Endothelial cell of umbilical vein (primary cell): ENCODE data around the gene MCM6. TPM values are rescaled to one million over a fixed set of nuclear protein-coding genes. Genes with fewer than 3 reads are reported as not detected.

ENCODE experiments used
- BruUV-seq: library from RNA; stranded (reverse); fragments of 400-500 nt; replicated peaks from 2 replicates; lab custom pipeline; 2021; lab: Mats Ljungman, UMichigan
- CTCF ChIA-PET: fragments of 300-600, 350-600 bp; sonication (Branson Sonifier 250); formaldehyde crosslinking; loops from one replicate; lab custom pipeline; 2021; ENCODE audit warnings: antibody characterized with exemption, inconsistent platforms; lab: Charles Lee
- POLR2A ChIA-PET: fragments of 300-600, 350-600 bp; sonication (Branson Sonifier 250); formaldehyde crosslinking; loops from one replicate; lab custom pipeline; 2021; ENCODE audit warnings: antibody characterized with exemption, inconsistent platforms; lab: Charles Lee
- DNase-seq: peaks from one replicate; pipeline ENCODE4 v3.0.0-alpha.2; 2011; ENCODE audit warnings: low read depth, low spot score
- FAIRE-seq: peaks from 2 replicates; lab custom pipeline; 2011; peaks lifted over from hg19 to GRCh38; lab: Jason Lieb, UNC
- H2AFZ ChIP-seq: 2 replicates; pipeline ENCODE4 v1.6.0; 2012; ENCODE audit warnings: low read depth, low read length, control low read depth, inconsistent platforms
- H3K27ac ChIP-seq: 2 replicates; pipeline ENCODE4 v1.5.1; 2011; ENCODE audit warnings: low read depth, mild to moderate bottlenecking, control low read depth, low read length, moderate library complexity; ENCODE audit not compliant: insufficient read depth
- H3K27me3 ChIP-seq, 2 experiments: 2 replicates each; pipeline versions ENCODE4 v1.6.0 to v1.6.1; 2011; ENCODE audit warnings: low read length in 2 of 2, mixed read lengths in 1 of 2; ENCODE audit not compliant: control insufficient read depth in 2 of 2, insufficient read depth in 2 of 2
- H3K36me3 ChIP-seq, 2 experiments: 2 replicates in 1 of 2; 3 replicates in 1 of 2; pipeline ENCODE4 v1.5.1; 2011; ENCODE audit warnings: low read length in 2 of 2, mild to moderate bottlenecking in 1 of 2, moderate library complexity in 1 of 2; ENCODE audit not compliant: control insufficient read depth in 2 of 2, insufficient read depth in 2 of 2; ENCODE audit errors: extremely low read depth in 1 of 2
- H3K4me1 ChIP-seq: 3 replicates; pipeline ENCODE4 v1.5.1; 2011; ENCODE audit warnings: mild to moderate bottlenecking, low read length; ENCODE audit not compliant: control insufficient read depth, insufficient read depth; ENCODE audit errors: extremely low read depth
- H3K4me2 ChIP-seq: 2 replicates; pipeline ENCODE4 v1.6.1; 2011; ENCODE audit warnings: low read length, control low read depth, mixed read lengths; ENCODE audit not compliant: insufficient read depth
- H3K4me3 ChIP-seq, 3 experiments: fragments of 200-600 bp in 1 of 3; sonication (generic), shearing (Covaris generic) in 1 of 3; replicated peaks in 1 of 3; 2 replicates each; pipeline ENCODE4 v1.5.1; 2011 to 2016; ENCODE audit warnings: control low read depth in 3 of 3, low read length in 3 of 3, mild to moderate bottlenecking in 2 of 3, inconsistent platforms in 1 of 3, low read depth in 1 of 3, moderate library complexity in 1 of 3; ENCODE audit not compliant: insufficient read depth in 1 of 3
- H3K79me2 ChIP-seq: 2 replicates; pipeline ENCODE4 v1.6.0; 2012; ENCODE audit warnings: low read length, inconsistent platforms; ENCODE audit not compliant: control insufficient read depth, insufficient read depth
- H3K9ac ChIP-seq: replicated peaks from 2 replicates; pipeline ENCODE3; 2011; ENCODE audit warnings: low read length, control low read depth; ENCODE audit not compliant: insufficient read depth; ENCODE audit errors: extremely low read depth
- H3K9me1 ChIP-seq: replicated peaks from 3 replicates; pipeline ENCODE4 v1.6.0; 2011; ENCODE audit warnings: mild to moderate bottlenecking, low read length; ENCODE audit not compliant: control insufficient read depth, insufficient read depth; ENCODE audit errors: extremely low read depth
- H3K9me3 ChIP-seq: replicated peaks from 2 replicates; pipeline ENCODE4 v1.5.1; 2012; ENCODE audit warnings: low read length, inconsistent platforms; ENCODE audit not compliant: control insufficient read depth, insufficient read depth
- H4K20me1 ChIP-seq: replicated peaks from 2 replicates; pipeline ENCODE3; 2011; ENCODE audit warnings: mild to moderate bottlenecking, low read length; ENCODE audit not compliant: control insufficient read depth, insufficient read depth; ENCODE audit errors: extremely low read depth
- FOS ChIP-seq: IDR thresholded peaks from 2 replicates; pipeline ENCODE4 v1.6.1; 2011; ENCODE audit warnings: mild to moderate bottlenecking, low read length, moderate library complexity, borderline replicate concordance; ENCODE audit not compliant: insufficient read depth
- JUN ChIP-seq: IDR thresholded peaks from 2 replicates; pipeline ENCODE4 v1.6.1; 2011; ENCODE audit warnings: borderline replicate concordance, low read depth; ENCODE audit not compliant: insufficient read length, insufficient read depth
- MYC ChIP-seq: IDR thresholded peaks from one replicate; pipeline ENCODE4 v1.6.1; 2011; ENCODE audit warnings: mild to moderate bottlenecking, low read depth, low read length
- POLR2A ChIP-seq: IDR thresholded peaks from 2 replicates; pipeline ENCODE4 v1.6.1; 2012; ENCODE audit warnings: low read depth, mild to moderate bottlenecking, control low read depth, low read length
- dilution Hi-C: fragments of 300-500 bp; cut with MboI; formaldehyde crosslinking; loops from one replicate; pipeline ENCODE4 v1.15.0; 2019; ENCODE audit warnings: low sequenced_read_pairs; ENCODE audit not compliant: extremely low pct_ligation_motif_present
- intact Hi-C: fragments of 100-400 bp; cut with micrococcal nuclease; formaldehyde crosslinking; loops from one replicate; pipeline ENCODE4 v1.10.0; 2022
- polyA plus RNA-seq, 4 experiments: library from polyadenylated mRNA; depleted of rRNA in 3 of 4; stranded (reverse) in 3 of 4; unstranded in 1 of 4; fragments of >200 nt; gene quantifications; 2 replicates each; pipeline versions ENCODE4 v1.2.1 to v1.2.3, GENCODE V29; 2011 to 2012; ENCODE audit warnings: missing spikeins in 1 of 4
- total RNA-seq: library from RNA; stranded (reverse); gene quantifications from 2 replicates; pipeline ENCODE4 v1.2.3, GENCODE V29; 2021
- TF ChIP-seq, protein P1 (sequence below), 2 donors: IDR thresholded peaks; 1 replicate in 1 of 2; 2 replicates in 1 of 2; pipeline ENCODE4 v1.5.1; 2011; ENCODE audit warnings: low read length in 2 of 2, mild to moderate bottlenecking in 2 of 2, moderate library complexity in 2 of 2, control low read depth in 1 of 2, inconsistent platforms in 1 of 2, low read depth in 1 of 2; ENCODE audit not compliant: insufficient read depth in 1 of 2; ENCODE audit errors: extremely low read depth in 1 of 2
- TF ChIP-seq, protein P2 (sequence below): IDR thresholded peaks from 2 replicates; pipeline ENCODE4 v1.6.1; 2011; ENCODE audit not compliant: insufficient read depth, insufficient read length

The MCM6 gene
- total and polyA plus RNA-seq, 2 donors (not counting 3 experiments of a cell fraction or from before 2014, with no cell fraction given): 20.6 to 52.6 TPM

DNA sequence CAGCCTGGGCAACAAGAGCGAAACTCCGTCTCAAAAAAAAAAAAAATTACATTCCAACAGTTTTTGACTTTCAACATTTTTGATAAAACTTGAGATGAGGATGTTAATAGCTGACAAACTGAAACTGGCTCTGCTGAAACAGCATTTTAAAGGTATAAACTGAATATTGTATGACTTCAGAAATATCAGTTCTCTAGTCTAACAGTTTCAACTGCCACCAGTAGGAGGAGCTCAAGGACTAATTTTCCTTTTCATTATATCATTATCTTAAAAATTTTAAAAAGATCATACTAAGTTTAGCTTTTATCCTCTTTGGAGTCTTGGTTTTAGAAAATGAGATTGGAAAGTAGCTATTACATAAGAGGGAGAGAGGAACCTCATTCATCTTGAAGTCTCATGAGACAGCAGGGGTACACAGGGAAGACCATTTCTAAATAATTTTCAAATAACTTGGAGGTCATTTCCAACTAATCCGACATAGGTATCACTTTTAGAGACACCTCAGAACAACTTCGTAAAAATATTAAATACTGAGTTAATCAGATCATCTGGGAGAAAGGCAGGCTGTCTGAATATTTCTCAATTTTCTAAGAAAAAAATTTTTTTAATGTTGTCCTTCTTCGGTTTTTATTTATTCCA, 37.6 kb upstream of the MCM6 start:
- Histone ChIP-seq H3K27ac (no peak overlapping the region), H3K9ac (no peak overlapping the region), H3K27me3 (no peaks in the 10 kb centered on the region), H3K9me3 (no peaks in the 10 kb centered on the region), H3K79me2 (no peaks in the 10 kb centered on the region), H3K4me2 (no peak overlapping the region), H3K36me3 (no peaks in the 10 kb centered on the region), H4K20me1 (no peaks in the 10 kb centered on the region), H3K9me1 (no peaks in the 10 kb centered on the region), H3K4me1 (peaks cover 10% of the 10 kb centered on the region), H2AFZ (no peak overlapping the region), H3K4me3 (no peak overlapping the region)
- peak; percentile 59 for DNase-seq
- intact Hi-C loops: loop anchor here (1.0 to 5.0 kb wide), 4 partner anchors 37 to 1923 kb away; partner anchors contain the start of gene MCM6
- no TSS peak for BruUV-seq
- TF ChIP-seq JUN: no peak
- TF ChIP-seq, protein P1, sequence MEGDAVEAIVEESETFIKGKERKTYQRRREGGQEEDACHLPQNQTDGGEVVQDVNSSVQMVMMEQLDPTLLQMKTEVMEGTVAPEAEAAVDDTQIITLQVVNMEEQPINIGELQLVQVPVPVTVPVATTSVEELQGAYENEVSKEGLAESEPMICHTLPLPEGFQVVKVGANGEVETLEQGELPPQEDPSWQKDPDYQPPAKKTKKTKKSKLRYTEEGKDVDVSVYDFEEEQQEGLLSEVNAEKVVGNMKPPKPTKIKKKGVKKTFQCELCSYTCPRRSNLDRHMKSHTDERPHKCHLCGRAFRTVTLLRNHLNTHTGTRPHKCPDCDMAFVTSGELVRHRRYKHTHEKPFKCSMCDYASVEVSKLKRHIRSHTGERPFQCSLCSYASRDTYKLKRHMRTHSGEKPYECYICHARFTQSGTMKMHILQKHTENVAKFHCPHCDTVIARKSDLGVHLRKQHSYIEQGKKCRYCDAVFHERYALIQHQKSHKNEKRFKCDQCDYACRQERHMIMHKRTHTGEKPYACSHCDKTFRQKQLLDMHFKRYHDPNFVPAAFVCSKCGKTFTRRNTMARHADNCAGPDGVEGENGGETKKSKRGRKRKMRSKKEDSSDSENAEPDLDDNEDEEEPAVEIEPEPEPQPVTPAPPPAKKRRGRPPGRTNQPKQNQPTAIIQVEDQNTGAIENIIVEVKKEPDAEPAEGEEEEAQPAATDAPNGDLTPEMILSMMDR (IDR thresholded peaks at IDR 0.05; ENCODE audit: extremely low read depth in 1 of 2, insufficient read depth in 1 of 2, low read depth in 1 of 2, low read length in 2 of 2): peak; percentile 45 to 52
- POLR2A ChIA-PET: interaction anchor here (0.7 kb wide), 2 partner anchors 9 to 35 kb away, joined by 3 to 7 read pairs; no protein-coding TSS in a partner anchor
- dilution Hi-C loops: no loop called here
- no peak for FAIRE-seq
- CTCF ChIA-PET: interaction anchor here (0.6 to 2.3 kb wide), 42 partner anchors 9 to 1925 kb away, joined by 3 to 127 read pairs (median 4); partner anchors contain the start of genes DARS1 and MCM6

DNA sequence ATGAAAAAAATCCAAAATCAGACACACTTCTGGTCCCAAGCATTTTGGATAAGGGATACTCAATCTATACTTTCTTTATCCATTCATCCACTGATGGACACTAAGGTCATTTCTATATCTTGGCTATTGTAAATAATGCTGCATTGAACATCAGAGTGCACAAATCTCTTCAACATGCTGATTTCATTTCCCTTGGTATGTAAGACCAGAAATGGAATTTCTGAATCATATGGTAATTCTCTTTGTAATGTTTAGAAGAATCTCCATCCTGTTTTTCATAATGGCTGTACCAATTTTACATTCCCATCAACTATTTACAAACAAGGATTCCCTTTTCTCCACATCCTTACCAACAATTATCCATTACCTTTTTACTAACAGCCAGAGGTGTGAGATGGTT, 33.7 kb upstream of the MCM6 start:
- H3K79me2 ChIP-seq: no peaks in the 10 kb centered on the region

More for the DNA sequence above, 33.7 kb upstream of the MCM6 start:
- no TSS peak for BruUV-seq
- CTCF ChIA-PET: interaction anchor here (1.8 kb wide), 1 partner anchor 474 kb away, joined by 7 read pairs; no protein-coding TSS in a partner anchor
- POLR2A ChIA-PET: no interaction called here
- Histone ChIP-seq H3K4me3 (no peak overlapping the region), H3K9ac (no peak overlapping the region), H3K27me3 (no peaks in the 10 kb centered on the region), H3K9me1 (no peaks in the 10 kb centered on the region), H3K9me3 (no peaks in the 10 kb centered on the region), H4K20me1 (no peaks in the 10 kb centered on the region), H3K4me2 (peak overlapping the region; percentile 5), H3K36me3 (no peaks in the 10 kb centered on the region), H3K4me1 (peaks cover 10% of the 10 kb centered on the region), H3K27ac (no peak overlapping the region), H2AFZ (no peak overlapping the region)
- DNase-seq (peak; percentile 44), FAIRE-seq (peak; percentile 59)
- TF ChIP-seq MYC (no peak), FOS (peak; percentile 31), POLR2A (no peak), JUN (peak; percentile 57)
- TF ChIP-seq, protein P2, sequence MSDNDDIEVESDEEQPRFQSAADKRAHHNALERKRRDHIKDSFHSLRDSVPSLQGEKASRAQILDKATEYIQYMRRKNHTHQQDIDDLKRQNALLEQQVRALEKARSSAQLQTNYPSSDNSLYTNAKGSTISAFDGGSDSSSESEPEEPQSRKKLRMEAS: no peak
- dilution Hi-C loops (no loop called here), intact Hi-C loops (loop anchor here (5.0 kb wide), 3 partner anchors 33 to 1927 kb away; partner anchors contain the start of gene MCM6)
